CD14-positive monocyte (primary cell): Measurements from ENCODE around the gene NOP53. TPM values are rescaled to one million over a fixed set of nuclear protein-coding genes. Genes with fewer than 3 reads are reported as not detected.

Source experiments
- DNase-seq, 3 donors: peaks; one replicate each; pipeline ENCODE4 v3.0.0-alpha.2; 2011 to 2022
- H2AFZ ChIP-seq: 2 replicates; pipeline ENCODE4 v1.6.0; 2012; ENCODE audit warnings: mild to moderate bottlenecking, low read depth, low read length, inconsistent platforms; ENCODE audit not compliant: insufficient read depth, poor library complexity, severe bottlenecking
- H3K27ac ChIP-seq, 2 donors: 1 replicate in 1 of 2; 2 replicates in 1 of 2; pipeline ENCODE4 v1.5.1; 2012 to 2013; ENCODE audit warnings: low read length in 2 of 2, control low read depth in 1 of 2, inconsistent platforms in 1 of 2, low read depth in 1 of 2, mild to moderate bottlenecking in 1 of 2
- H3K27me3 ChIP-seq, 2 donors: one replicate each; pipeline versions ENCODE4 v1.6.0 to v1.6.1; 2011 to 2013; ENCODE audit warnings: low read length in 2 of 2; ENCODE audit not compliant: control insufficient read depth in 2 of 2, insufficient read depth in 2 of 2
- H3K36me3 ChIP-seq, 2 donors: replicated peaks in 1 of 2; 1 replicate in 1 of 2; 2 replicates in 1 of 2; pipeline versions ENCODE4 v1.5.1 to v1.6.1; 2012 to 2013; ENCODE audit warnings: low read length in 2 of 2, control low read depth in 1 of 2, inconsistent platforms in 1 of 2, mild to moderate bottlenecking in 1 of 2; ENCODE audit not compliant: insufficient read depth in 2 of 2, control insufficient read depth in 1 of 2
- H3K4me1 ChIP-seq, 2 donors: 1 replicate in 1 of 2; 2 replicates in 1 of 2; pipeline versions ENCODE4 v1.5.1 to v1.6.1; 2012 to 2013; ENCODE audit warnings: low read length in 2 of 2, control low read depth in 1 of 2, inconsistent platforms in 1 of 2, mild to moderate bottlenecking in 1 of 2, moderate library complexity in 1 of 2; ENCODE audit not compliant: insufficient read depth in 2 of 2, control insufficient read depth in 1 of 2
- H3K4me2 ChIP-seq: replicated peaks from 2 replicates; pipeline ENCODE3; 2012; ENCODE audit warnings: low read length, moderate library complexity, mild to moderate bottlenecking; ENCODE audit not compliant: poor library complexity, severe bottlenecking; ENCODE audit errors: extremely low read depth
- H3K4me3 ChIP-seq, 3 experiments: fragments of 200-600 bp in 1 of 3; sonication (generic) in 1 of 3; replicated peaks in 1 of 3; 1 replicate in 2 of 3; 2 replicates in 1 of 3; pipeline ENCODE4 v1.5.1; 2011 to 2013; ENCODE audit warnings: low read length in 3 of 3, mild to moderate bottlenecking in 3 of 3, control low read depth in 2 of 3, low read depth in 2 of 3, inconsistent platforms in 1 of 3, moderate library complexity in 1 of 3
- H3K79me2 ChIP-seq: 2 replicates; pipeline ENCODE4 v1.6.0; 2012; ENCODE audit warnings: mild to moderate bottlenecking, control low read depth, inconsistent platforms, low read length, moderate library complexity; ENCODE audit not compliant: insufficient read depth
- H3K9ac ChIP-seq: 2 replicates; pipeline ENCODE4 v1.6.0; 2017; ENCODE audit warnings: low read length, mild to moderate bottlenecking; ENCODE audit not compliant: insufficient read depth, poor library complexity, severe bottlenecking
- H3K9me3 ChIP-seq, 2 donors: replicated peaks in 1 of 2; 1 replicate in 1 of 2; 2 replicates in 1 of 2; pipeline versions ENCODE4 v1.5.1 to v1.6.1; 2012 to 2013; ENCODE audit warnings: low read length in 2 of 2, control low read depth in 1 of 2; ENCODE audit not compliant: control insufficient read depth in 1 of 2, insufficient read depth in 1 of 2
- H4K20me1 ChIP-seq: 2 replicates; pipeline ENCODE4 v1.6.0; 2012; ENCODE audit warnings: mild to moderate bottlenecking, low read length, control low read depth, moderate library complexity; ENCODE audit not compliant: insufficient read depth
- H3K27ac Mint-ChIP-seq, 7 donors: one replicate each; pipeline ENCODE4 v1.8.0; 2020; ENCODE audit warnings: mild to moderate bottlenecking in 7 of 7, mixed read lengths in 7 of 7, moderate library complexity in 6 of 7, inconsistent platforms in 2 of 7
- H3K27me3 Mint-ChIP-seq, 3 donors: one replicate each; pipeline ENCODE4 v1.8.0; 2021 to 2022; ENCODE audit warnings: low read depth in 3 of 3, mild to moderate bottlenecking in 3 of 3, mixed read lengths in 3 of 3, moderate library complexity in 3 of 3, inconsistent platforms in 1 of 3
- H3K36me3 Mint-ChIP-seq, 2 donors: one replicate each; pipeline ENCODE4 v1.8.0; 2020; ENCODE audit warnings: mixed read lengths in 2 of 2, inconsistent platforms in 1 of 2, mild to moderate bottlenecking in 1 of 2
- H3K4me1 Mint-ChIP-seq: one replicate; pipeline ENCODE4 v1.8.0; 2020; ENCODE audit warnings: mild to moderate bottlenecking, mixed read lengths
- H3K4me3 Mint-ChIP-seq, 2 donors: one replicate each; pipeline ENCODE4 v1.8.0; 2020; ENCODE audit warnings: mild to moderate bottlenecking in 2 of 2, mixed read lengths in 2 of 2, moderate library complexity in 1 of 2
- H3K9me3 Mint-ChIP-seq, 7 donors: one replicate each; pipeline ENCODE4 v1.8.0; 2020 to 2022; ENCODE audit warnings: mixed read lengths in 7 of 7, mild to moderate bottlenecking in 6 of 7, moderate library complexity in 6 of 7, inconsistent platforms in 2 of 7
- CTCF ChIP-seq: fragments of 200-600 bp; IDR thresholded peaks from one replicate; pipeline ENCODE4 v1.8.0; 2022; ENCODE audit warnings: antibody characterized with exemption, mild to moderate bottlenecking
- WGBS: methylation state at CpG from one replicate; pipeline ENCODE4 v1.1.5; 2013; ENCODE audit warnings: missing lambda C conversion rate; ENCODE audit not compliant: insufficient coverage; 5-methylcytosine and 5-hydroxymethylcytosine counted together
- intact Hi-C, 2 donors: fragments of 100-400 bp; cut with micrococcal nuclease; formaldehyde crosslinking; loops; one replicate each; pipeline versions ENCODE4 v1.15.0 to v1.15.1; 2023
- polyA plus RNA-seq, 3 donors: library from polyadenylated mRNA; depleted of rRNA in 1 of 3; unstranded in 2 of 3; stranded (reverse) in 1 of 3; fragments of 300-500 nt in 2 of 3; fragments of >200 nt in 1 of 3; fragmentation: Illumina TruSeq in 2 of 3; gene quantifications; 1 replicate in 2 of 3; 2 replicates in 1 of 3; pipeline ENCODE4 v1.2.3, GENCODE V29; 2012 to 2021

NOP53 gene
- polyA plus RNA-seq, 3 donors: 47.5 to 193 (median 70.4) TPM

GRCh38 chr19:47796785-47797184 lies 51.4 kb downstream of the NOP53 start:
- intact Hi-C loops: no loop called here
- Histone ChIP-seq H3K79me2 (no peaks in the 10 kb centered on the region), H2AFZ (no peak overlapping the region), H3K9ac (no peak overlapping the region), H3K9me3 (peaks cover 0 to 9% of the 10 kb centered on the region in 2 donors), H3K4me3 (no peak overlapping the region), H3K27ac (no peak overlapping the region), H3K36me3 (no peaks in the 10 kb centered on the region), H3K4me2 (no peak overlapping the region), H3K4me1 (no peaks in the 10 kb centered on the region), H4K20me1 (no peaks in the 10 kb centered on the region), H3K27me3 (no peaks in the 10 kb centered on the region)
- no peaks in the 10 kb centered on the region for H3K4me1 Mint-ChIP-seq
- no peak for TF ChIP-seq CTCF
- no peak overlapping the region for H3K27ac Mint-ChIP-seq
- no peaks in the 10 kb centered on the region for H3K36me3 Mint-ChIP-seq
- H3K9me3 Mint-ChIP-seq: peaks cover 2 to 19% (median 12%) of the 10 kb centered on the region in 7 donors
- no peak for DNase-seq
- WGBS: no CpG with 5 or more reads among the region's 2 CpGs
- peaks cover 7 to 11% (median 10%) of the 10 kb centered on the region in 3 donors for H3K27me3 Mint-ChIP-seq
- H3K4me3 Mint-ChIP-seq: no peak overlapping the region

GRCh38 chr19:47797996-47798903 lies 52.9 kb downstream of the NOP53 start:
- WGBS: 63% methylated on average over 5 of the region's 14 CpGs
- Histone ChIP-seq H2AFZ (no peak overlapping the region), H3K79me2 (no peaks in the 10 kb centered on the region), H3K9me3 (peaks cover 0 to 15% of the 10 kb centered on the region in 2 donors), H4K20me1 (no peaks in the 10 kb centered on the region), H3K9ac (no peak overlapping the region), H3K4me2 (no peak overlapping the region), H3K36me3 (no peaks in the 10 kb centered on the region), H3K27ac (no peak overlapping the region), H3K4me1 (no peaks in the 10 kb centered on the region), H3K4me3 (no peak overlapping the region), H3K27me3 (no peaks in the 10 kb centered on the region)
- Mint-ChIP-seq H3K9me3 (peaks cover 3 to 16% (median 9%) of the 10 kb centered on the region in 7 donors), H3K27ac (no peak overlapping the region), H3K4me1 (no peaks in the 10 kb centered on the region), H3K4me3 (peak overlapping the region in 1 of 2 donors; percentile 2), H3K36me3 (no peaks in the 10 kb centered on the region), H3K27me3 (peaks cover 6 to 11% (median 9%) of the 10 kb centered on the region in 3 donors)
- no peak for TF ChIP-seq CTCF
- intact Hi-C loops: no loop called here
- no peak for DNase-seq
